OCI-M2 (cell line): ENCODE data around the gene SEMG2.

ENCODE experiments used
- DNase-seq: peaks from one replicate; lab custom pipeline; 2025; ENCODE audit not compliant: unreplicated experiment; lab: John Stamatoyannopoulos, UW

The SEMG2 gene

GRCh38 chr20:45221076-45221475 is at the start of gene SEMG2:
SEMG2 (plus strand) TSS chr20:45221373; CDS start chr20:45221390, 17 bp downstream.
- no peak for DNase-seq

GRCh38 chr20:45173522-45173921 is 47.7 kb upstream of the SEMG2 start:
- no peak for DNase-seq

DNA sequence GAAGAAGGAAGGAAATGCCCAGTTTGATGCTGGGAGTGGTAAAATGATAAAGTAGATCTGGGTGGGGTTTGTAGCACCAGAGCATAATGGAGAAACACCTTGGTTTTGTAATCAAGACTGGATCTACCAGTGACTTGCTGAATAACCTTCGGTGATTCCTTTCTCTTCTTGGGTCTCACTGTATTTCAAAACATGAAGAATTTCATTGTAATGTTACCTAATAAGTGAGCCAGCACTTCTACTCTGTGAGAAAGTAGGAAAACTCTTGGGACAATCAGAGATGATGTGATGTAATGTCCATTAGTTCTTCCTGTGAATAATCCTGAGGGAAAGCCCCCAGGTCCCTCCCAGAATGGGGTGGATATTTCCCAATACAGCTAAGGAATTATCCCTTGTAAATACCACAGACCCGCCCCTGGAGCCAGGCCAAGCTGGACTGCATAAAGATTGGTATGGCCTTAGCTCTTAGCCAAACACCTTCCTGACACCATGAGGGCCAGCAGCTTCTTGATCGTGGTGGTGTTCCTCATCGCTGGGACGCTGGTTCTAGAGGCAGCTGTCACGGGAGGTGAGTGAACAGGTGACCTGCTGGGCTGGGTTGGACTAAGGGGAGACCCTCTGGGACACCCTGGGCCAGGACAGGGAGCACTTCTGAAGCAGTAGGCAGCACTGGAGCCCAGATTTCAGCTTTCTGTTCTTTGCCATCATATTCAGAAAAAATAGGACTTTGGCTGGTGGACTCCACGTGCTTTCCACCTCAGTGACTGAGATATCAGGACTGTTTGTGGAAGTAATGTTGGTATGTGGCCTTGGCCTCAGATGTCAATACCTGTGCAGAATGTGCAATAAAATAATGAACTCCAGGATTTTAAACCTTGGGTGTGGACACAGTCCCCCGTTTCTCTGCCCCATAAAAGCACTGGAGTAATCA is 46.5 kb upstream of the SEMG2 start, which contains the start of gene PI3:
PI3 (plus strand) TSS at position 469 of the 931 bp plus-strand sequence; CDS start at position 490, 21 bp downstream.
- DNase-seq: no peak

DNA sequence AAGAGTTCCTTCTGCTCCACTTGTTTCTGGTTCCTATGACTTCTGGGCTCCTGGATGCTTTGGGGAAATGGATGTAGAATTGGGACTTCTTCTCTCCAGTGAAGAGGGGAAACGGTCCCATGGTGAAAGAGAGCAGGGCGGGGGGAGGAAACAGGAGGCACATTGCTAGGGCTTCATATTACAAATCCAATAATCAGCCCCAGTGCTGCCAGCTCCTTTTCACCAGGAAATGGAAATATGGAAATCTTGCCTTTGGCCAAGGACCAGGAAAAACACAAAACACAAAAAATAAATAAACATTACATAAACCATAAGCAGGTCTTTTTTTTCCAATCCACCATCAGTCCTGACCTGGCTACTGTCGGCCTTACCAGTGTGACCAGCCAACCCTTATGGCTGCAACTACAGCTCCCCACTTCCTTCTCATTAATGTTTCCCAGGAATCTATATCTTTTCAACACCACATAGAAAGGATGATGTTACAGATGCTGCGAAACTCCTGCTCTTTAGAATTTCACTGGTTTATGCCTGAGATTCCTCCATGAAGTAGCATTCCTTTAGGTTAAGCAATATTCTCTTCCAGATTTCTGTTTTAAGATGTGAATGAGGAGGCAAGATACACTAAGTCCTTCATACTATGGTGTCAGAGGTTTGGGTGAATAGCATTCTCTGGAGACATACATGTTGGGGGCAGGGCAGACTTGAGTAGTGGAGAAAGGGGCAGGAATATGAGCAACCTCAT is 44.5 kb upstream of the SEMG2 start:
- DNase-seq: no peak

DNA sequence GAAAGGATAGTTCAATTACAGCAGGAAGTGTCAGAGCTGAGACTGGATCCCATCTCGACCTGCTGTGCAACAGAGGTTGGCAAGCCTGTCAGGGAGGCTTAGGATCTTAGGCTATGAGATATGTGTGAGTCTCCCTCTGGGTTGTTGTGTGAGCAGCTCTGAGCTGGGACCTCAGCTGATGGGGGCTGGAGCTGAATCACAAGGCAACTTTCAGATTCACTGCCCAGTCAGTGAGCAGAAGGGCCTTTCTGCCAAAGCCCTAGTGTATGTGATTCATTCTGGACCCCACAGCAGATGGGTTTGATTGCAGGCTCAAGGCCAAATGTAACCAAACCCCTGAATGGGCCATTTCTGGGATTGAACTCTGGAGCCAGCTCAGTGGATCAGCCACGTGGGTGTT is 42.0 kb upstream of the SEMG2 start:
- no peak for DNase-seq

GRCh38 chr20:45181639-45182038 is 39.5 kb upstream of the SEMG2 start:
- no peak for DNase-seq

DNA sequence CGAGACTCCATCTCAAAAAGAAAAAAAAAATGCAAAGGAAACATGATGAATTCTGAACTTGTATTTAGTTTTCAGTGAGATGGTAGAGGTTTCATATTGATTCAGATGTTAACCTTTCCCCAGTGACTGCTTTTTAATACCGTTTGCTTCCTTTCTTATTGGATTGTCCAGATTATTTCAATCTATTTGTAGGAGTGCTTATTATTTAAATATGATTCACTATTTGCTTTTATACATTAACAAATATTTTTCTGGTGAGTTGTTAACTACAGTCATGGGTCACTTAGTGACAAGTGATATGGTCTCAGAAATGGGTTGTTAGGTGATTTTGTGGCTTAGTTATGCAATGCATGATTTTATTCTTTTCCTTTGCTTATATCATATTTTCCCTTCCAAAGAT is 38.1 kb upstream of the SEMG2 start:
- no peak for DNase-seq

- DNase-seq: no peak
These were observed 33.5 kb upstream of the SEMG2 start for GRCh38 chr20:45187693-45188092.

DNA sequence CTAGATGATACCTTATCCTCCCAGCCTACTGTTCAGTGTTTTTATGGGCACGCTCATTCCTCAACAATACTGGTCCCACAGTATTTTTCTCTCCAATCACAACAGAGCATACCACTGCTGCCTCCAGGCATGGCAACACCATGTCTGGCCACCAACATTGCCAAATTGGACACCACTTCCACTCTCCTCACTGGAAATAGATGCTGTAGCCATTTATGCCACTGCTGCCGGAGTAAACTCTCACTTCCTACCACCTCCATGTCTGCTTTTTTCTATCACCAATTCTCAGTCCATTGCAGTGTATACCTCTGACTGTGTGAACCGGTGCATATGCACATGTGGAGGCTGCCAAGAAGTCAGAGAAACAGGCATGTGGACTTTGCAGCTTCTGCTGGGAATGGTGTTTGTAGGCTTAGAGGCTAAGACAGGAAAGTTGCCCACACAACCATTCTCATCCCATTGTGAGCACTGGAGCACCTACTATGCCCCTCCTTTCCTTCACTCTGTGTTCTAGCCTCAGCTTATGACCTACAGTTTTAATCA is 32.0 kb upstream of the SEMG2 start:
- DNase-seq: no peak

- no peak for DNase-seq
These were observed 31.3 kb upstream of the SEMG2 start for GRCh38 chr20:45189861-45190260.

DNA sequence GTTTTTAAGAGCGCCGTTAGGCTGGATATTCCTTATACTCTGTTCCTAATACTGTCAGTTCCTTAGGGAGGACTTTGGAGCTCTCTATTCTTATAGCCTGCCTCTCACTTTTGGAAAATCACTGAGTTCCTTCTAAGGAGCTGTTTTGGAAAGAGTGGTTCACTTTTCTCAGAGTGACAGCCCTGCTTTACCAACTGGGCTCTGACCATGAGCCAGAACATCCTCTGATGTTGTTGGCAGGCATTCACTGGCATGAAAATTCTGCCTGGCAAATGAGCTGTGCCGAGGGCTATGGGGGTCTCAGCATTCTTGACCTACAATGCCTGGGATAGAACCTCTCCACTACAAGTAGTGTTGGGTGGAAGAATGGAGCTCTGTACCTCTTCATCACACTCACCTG is 29.2 kb upstream of the SEMG2 start:
- DNase-seq: no peak

DNA sequence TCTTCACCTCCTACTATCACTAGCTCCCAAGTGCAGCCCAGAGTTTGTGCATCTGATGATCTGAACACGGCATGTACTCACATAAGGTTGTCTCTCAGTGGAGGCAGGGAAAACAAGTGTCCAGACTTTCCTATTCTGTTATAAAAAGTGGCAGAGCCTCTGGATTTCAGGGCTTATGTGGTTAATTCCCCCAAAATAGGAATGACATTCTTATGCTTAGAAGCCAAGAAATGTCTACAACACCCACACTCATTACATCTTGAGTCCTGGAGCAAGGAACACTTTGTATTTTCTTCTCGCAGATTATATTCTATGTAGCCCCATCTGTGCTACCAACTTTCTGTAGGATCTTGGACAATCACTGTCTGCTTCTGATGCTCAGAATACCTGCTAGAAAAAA is 27.8 kb upstream of the SEMG2 start:
- no peak for DNase-seq

DNA sequence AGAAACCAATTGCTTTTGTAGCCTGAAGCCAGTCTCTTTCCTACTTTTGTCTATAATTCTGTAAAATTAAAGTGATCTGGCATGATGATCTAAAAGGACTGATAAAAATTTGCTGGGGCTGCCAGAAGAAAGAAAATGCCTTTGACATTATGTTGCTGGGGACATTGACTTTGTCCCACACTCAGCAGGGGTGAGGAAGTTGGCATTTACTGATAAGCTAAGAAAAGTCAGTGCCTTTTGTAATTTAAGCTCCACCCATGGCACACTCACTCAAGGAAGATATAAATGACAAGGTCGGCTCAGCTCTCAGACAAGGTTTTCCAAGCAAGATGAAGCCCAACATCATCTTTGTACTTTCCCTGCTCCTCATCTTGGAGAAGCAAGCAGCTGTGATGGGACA is 14.4 kb upstream of the SEMG2 start, which contains the start of gene SEMG1:
SEMG1 (plus strand) TSS at position 309 of the 400 bp plus-strand sequence; CDS start at position 330, 21 bp downstream.
- no peak for DNase-seq

- DNase-seq: no peak
These were observed 11.2 kb upstream of the SEMG2 start for GRCh38 chr20:45209924-45210323.

DNA sequence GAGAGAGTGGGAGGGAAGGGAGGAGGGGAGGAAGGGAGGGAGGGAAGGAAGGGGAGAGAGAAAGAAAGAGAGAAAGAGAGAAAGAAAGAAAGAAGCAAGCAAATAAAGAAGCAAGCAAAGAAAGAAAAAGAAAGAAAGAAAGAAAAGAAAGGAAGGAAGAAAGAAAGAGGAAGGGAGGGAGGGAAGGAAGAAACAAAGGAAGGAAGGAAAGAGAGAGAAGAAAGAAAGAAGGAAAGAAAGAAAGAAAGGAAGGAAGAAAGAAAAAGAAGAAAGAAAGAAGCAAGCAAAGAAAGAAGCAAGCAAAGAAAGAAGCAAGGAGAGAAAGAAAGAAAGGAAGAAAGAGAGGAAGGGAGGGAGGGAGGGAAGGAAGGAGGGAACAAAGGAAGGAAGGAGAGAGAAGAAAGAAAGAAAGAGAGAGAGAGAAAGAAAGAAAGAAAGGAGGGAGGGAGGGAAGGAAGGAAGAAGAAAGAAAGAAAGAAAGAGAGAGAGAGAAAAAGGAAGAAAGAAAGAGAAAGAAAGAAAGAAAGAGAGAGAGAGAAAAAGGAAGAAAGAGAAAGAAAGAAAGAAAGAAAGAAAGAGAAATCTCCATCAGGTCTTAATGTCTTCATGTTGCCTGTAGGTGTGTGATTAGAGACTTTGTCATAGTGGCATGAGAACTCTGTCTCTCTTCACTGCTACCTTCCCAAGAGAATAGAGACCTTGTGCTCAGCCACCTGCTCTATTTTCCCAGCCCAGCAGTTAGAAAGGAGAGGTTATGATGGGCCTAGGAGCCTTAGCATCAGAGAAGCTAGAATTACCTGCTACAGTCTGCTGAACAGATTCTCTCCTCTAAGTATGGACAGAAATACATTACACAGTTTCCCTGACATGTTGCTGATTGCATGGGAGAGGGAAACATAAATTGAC is 9.4 kb upstream of the SEMG2 start:
- no peak for DNase-seq

DNA sequence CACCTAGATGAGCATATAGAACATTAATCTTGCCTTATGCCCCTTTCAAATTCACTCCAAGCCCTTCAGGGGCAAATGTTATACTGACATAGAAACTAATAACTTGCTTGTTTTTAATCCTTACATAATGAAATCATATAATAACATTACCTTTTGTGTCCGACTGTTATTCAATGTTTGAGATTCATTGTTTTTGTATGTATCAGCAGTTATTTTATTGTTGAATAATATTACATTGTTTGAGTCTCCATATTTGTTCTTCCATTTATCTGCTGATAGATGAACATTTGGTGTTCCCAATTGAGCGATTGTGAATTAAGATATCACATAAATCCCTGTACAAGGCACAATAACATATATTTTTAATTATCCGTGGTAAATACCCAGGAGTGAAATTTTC is 8.3 kb upstream of the SEMG2 start:
- DNase-seq: no peak

- DNase-seq: no peak
These were observed 3.0 kb upstream of the SEMG2 start for GRCh38 chr20:45218124-45218523.

GRCh38 chr20:45218636-45219035 is 2.5 kb upstream of the SEMG2 start:
- DNase-seq: no peak

DNA sequence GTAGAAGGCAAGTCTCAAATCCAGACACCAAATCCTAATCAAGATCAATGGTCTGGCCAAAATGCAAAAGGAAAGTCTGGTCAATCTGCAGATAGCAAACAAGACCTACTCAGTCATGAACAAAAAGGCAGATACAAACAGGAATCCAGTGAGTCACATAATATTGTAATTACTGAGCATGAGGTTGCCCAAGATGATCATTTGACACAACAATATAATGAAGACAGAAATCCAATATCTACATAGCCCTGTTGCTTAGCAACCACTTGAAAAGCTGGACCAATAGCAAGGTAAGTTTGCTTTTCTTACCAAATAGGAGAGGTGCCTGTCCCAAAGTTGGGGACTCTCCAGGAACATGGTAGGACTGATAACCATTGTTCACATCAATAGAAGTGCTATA is 2.0 kb downstream of the SEMG2 start:
- DNase-seq: no peak

- DNase-seq: no peak
These were observed 5.1 kb downstream of the SEMG2 start for GRCh38 chr20:45226287-45226686.
